ENCODE measurements around the gene GALNS. TPM values are rescaled to one million over a fixed set of nuclear protein-coding genes. Genes with fewer than 3 reads are reported as not detected.
"Not testable (repeated sequence)": the region's sequence is repeated elsewhere in the genome, so short reads cannot be mapped to it uniquely, and the experiment has no call there.

Gene GALNS
- total RNA-seq, 2 donors from 2014 or later: 8.8 to 48.8 TPM

DNA sequence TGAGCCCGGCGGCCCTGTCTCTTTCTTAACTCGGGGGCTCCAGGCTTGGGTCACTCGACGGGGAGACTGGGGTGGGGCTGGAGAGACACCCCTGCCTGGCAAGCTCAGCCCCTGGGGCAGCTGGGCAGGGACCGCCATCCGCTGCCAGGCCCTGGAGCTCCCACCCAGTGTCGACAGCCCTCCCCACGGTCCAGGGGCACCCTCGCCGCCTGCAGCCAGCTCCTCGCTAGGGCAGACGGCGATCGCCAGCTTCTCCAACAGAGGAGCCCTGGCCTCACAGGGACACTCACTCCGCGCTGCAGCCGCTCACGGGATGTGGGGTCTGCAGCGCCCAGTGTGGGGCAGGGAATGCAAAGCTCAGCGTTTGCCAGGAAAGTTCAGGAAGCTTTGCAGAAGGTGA lies 29.0 kb downstream of the GALNS start:
- WGBS, 2 donors: 86 to 95% methylated on average over 1 to 21 of the region's 21 CpGs
- Histone ChIP-seq H3K27ac (no peak overlapping the region), H3K4me3 (no peak overlapping the region), H3K36me3 (replicated peaks in 1 of 2; ENCODE audit: insufficient read depth in 1 of 2, low read depth in 2 of 2) (no peaks in the 10 kb centered on the region), H3K4me1 (no peaks in the 10 kb centered on the region), H3K9me3 (no peaks in the 10 kb centered on the region), H3K27me3 (no peaks in the 10 kb centered on the region)
- DNase-seq (no peak), ATAC-seq (no peak)
- intact Hi-C loops (cut with DNase I): no loop called here
- TF ChIP-seq POLR2A (IDR thresholded peaks at IDR 0.05): no peak
- TF ChIP-seq, protein P1, sequence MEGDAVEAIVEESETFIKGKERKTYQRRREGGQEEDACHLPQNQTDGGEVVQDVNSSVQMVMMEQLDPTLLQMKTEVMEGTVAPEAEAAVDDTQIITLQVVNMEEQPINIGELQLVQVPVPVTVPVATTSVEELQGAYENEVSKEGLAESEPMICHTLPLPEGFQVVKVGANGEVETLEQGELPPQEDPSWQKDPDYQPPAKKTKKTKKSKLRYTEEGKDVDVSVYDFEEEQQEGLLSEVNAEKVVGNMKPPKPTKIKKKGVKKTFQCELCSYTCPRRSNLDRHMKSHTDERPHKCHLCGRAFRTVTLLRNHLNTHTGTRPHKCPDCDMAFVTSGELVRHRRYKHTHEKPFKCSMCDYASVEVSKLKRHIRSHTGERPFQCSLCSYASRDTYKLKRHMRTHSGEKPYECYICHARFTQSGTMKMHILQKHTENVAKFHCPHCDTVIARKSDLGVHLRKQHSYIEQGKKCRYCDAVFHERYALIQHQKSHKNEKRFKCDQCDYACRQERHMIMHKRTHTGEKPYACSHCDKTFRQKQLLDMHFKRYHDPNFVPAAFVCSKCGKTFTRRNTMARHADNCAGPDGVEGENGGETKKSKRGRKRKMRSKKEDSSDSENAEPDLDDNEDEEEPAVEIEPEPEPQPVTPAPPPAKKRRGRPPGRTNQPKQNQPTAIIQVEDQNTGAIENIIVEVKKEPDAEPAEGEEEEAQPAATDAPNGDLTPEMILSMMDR (IDR thresholded peaks at IDR 0.05): no peak

DNA sequence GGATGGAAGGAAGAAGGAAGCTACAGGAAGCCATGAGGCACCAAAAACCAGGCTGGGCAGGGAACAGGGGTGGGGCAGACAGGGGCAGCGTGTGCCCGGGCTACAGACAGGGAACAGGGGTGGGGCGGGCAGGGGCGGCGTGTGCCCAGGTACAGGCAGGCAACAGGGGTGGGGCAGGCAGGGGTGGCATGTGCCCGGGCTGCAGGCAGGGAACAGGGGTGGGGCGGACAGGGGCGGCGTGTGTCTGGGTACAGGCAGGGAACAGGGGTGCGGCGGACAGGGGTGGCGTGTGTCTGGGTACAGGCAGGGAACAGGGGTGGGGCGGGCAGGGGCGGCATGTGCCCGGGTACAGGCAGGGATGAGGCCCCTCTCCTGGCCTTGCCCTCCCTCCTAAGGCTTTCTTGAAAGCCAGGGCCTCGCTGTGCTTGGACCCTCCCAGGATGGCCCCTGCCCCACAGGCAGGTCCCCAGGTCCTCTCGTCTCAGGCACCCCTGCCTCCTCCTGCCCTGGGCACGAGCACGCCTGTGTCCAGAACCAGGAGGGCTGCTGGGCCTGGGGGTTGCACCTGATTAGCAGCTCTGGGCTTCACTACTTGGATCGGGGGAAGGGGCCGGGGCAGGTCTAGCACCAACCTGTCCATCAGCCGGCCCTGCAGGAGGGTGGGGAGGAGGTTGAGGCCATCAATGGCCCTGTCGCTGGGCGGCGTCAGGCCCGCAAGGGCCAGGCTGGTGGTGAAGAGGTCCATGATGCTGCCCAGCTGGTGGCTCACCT lies 30.5 kb downstream of the GALNS start:
- TF ChIP-seq, protein P1 (IDR thresholded peaks at IDR 0.05): no peak
- no peak for TF ChIP-seq POLR2A (IDR thresholded peaks at IDR 0.05)
- DNase-seq (no peak), ATAC-seq (peak; percentile 15)

DNA sequence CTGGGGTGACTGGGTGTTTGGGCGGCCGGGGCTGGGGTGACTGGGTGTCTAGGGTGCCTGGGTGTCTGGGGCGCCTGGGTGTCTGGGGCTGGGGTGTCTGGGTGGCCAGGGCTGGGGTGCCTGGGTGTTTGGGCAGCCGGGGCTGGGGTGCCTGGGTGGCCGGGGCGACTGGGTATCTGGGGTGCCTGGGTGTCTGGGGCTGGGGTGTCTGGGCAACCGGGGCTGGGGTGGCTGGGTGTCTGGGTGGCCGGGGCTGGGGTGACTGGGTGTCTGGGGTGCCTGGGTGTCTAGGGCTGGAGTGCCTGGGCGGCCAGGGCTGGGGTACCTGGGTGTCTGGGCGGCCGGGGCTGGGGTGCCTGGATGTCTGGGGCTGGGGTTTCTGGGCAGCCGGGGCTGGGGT lies 31.6 kb downstream of the GALNS start:
- H3K27me3 ChIP-seq: no peaks in the 10 kb centered on the region
- intact Hi-C loops (cut with DNase I): no loop called here
- H3K4me3 ChIP-seq: no peak overlapping the region
- no peaks in the 10 kb centered on the region for H3K9me3 ChIP-seq
- no peak for ATAC-seq
- TF ChIP-seq, protein P1 (IDR thresholded peaks at IDR 0.05): no peak
- TF ChIP-seq POLR2A (IDR thresholded peaks at IDR 0.05): no peak
- no peak overlapping the region for H3K27ac ChIP-seq
- peaks cover 0 to 4% of the 10 kb centered on the region in 2 donors for H3K36me3 ChIP-seq (replicated peaks in 1 of 2; ENCODE audit: insufficient read depth in 1 of 2, low read depth in 2 of 2)
- WGBS, 2 donors: 85 to 92% methylated on average over 7 to 12 of the region's 12 CpGs
- DNase-seq: no peak
- H3K4me1 ChIP-seq: no peaks in the 10 kb centered on the region

More for the DNA sequence above, 30.5 kb downstream of the GALNS start:
- Histone ChIP-seq H3K27me3 (no peaks in the 10 kb centered on the region), H3K4me1 (no peaks in the 10 kb centered on the region), H3K36me3 (replicated peaks in 1 of 2; ENCODE audit: insufficient read depth in 1 of 2, low read depth in 2 of 2) (peaks cover 0 to 4% of the 10 kb centered on the region in 2 donors), H3K9me3 (no peaks in the 10 kb centered on the region), H3K27ac (no peak overlapping the region), H3K4me3 (no peak overlapping the region)
- WGBS, 2 donors: 90 to 93% methylated on average over 23 to 24 of the region's 26 CpGs
- intact Hi-C loops (cut with DNase I): no loop called here

DNA sequence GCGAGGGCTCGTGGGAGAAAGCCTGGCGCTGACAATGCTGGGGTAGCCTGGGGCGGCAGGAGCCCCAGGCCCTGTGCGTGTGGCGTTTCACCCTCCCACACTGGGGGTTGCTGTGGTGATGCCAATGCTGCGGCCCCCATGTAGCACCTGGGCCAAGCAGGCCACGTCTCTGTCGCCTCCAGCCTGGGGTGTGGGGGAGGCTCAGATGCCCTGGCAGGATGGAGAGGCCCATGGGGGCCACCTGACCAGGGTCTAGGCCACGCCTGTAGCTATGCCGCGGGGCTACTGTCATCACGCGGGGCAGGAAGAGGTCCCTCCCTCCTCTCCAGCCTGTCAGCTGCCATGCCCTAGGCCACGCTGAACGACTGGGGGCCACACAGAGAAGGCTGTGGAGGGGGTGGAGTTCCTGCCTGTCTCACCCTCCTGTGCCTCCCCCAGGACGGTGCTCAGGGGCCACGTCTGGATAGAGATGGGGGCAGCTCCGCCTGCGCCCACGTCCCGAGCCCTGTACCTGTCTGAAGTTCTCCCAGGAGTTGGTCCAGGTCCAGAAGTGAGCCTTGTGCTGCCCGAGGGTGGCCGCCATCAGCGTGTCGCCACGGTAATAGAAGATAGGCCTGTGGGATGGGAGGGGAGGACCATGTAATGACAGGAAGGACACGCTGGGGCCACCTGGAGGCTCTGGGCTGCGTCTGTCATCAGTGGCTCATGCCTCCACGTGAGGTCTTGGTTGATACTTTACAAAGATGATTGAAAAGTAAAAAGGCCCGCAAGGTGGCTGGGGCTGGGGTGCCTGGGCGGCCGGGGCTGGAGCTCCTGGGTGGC lies 32.3 kb downstream of the GALNS start:
- Histone ChIP-seq H3K27me3 (no peaks in the 10 kb centered on the region), H3K27ac (no peak overlapping the region), H3K4me1 (no peaks in the 10 kb centered on the region), H3K9me3 (no peaks in the 10 kb centered on the region), H3K36me3 (replicated peaks in 1 of 2; ENCODE audit: insufficient read depth in 1 of 2, low read depth in 2 of 2) (peaks cover 0 to 4% of the 10 kb centered on the region in 2 donors), H3K4me3 (no peak overlapping the region)
- no peak for TF ChIP-seq POLR2A (IDR thresholded peaks at IDR 0.05)
- TF ChIP-seq, protein P1 (IDR thresholded peaks at IDR 0.05): no peak
- WGBS, 2 donors: 87% methylated on average over 20 to 33 of the region's 33 CpGs
- ATAC-seq: no peak
- intact Hi-C loops (cut with DNase I): no loop called here
- DNase-seq: no peak

DNA sequence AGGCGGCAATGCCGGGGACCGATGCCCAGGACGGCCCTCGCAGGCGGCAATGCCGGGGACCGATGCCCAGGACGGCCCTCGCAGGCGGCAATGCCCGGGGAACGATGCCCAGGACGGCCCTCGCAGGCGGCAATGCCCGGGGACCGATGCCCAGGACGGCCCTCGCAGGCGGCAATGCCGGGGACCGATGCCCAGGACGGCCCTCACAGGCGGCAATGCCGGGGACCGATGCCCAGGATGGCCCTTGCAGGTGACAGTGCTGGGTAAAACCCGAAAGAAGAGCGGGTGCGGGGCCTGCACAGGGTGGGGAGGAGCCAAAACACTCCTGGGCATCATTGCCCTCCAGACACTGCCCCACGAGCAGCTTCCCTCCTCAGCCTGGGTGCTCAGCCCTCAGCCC lies 33.1 kb downstream of the GALNS start:
- H3K9me3 ChIP-seq; DNase-seq; H3K27me3 ChIP-seq; H3K4me1 ChIP-seq; H3K4me3 ChIP-seq; H3K36me3 ChIP-seq (replicated peaks in 1 of 2; ENCODE audit: insufficient read depth in 1 of 2, low read depth in 2 of 2); intact Hi-C loops (cut with DNase I); ATAC-seq; H3K27ac ChIP-seq: not testable (repeated sequence)
- WGBS, 2 donors: 89 to 97% methylated on average over 1 to 16 of the region's 31 CpGs
